Right atrium auricular region (tissue), 2 donors: Measurements from ENCODE around the gene IGSF9. TPM values are rescaled to one million over a fixed set of nuclear protein-coding genes. Genes with fewer than 3 reads are reported as not detected.
A peak's percentile ranks its signal among the peaks of the same experiment; 100 is the strongest.

Experiments used
- DNase-seq: peaks from one replicate; pipeline ENCODE4 v3.0.0-alpha.2; 2019; ENCODE audit warnings: low spot score
- H3K27ac ChIP-seq, 2 donors: fragments of 200-600 bp; sonication (generic); 1 replicate in 1 of 2; 2 replicates in 1 of 2; pipeline ENCODE4 v1.5.1; 2016 to 2019
- H3K27me3 ChIP-seq, 2 donors: fragments of 200-600 bp; sonication (generic); one replicate each; pipeline versions ENCODE4 v1.5.1 to v1.6.0; 2017 to 2019
- H3K36me3 ChIP-seq: fragments of 200-600 bp; sonication (generic); one replicate; pipeline ENCODE4 v1.5.1; 2016
- H3K4me1 ChIP-seq, 2 donors: fragments of 200-600 bp; sonication (generic); one replicate each; pipeline versions ENCODE4 v1.5.1 to v1.6.0; 2017 to 2019
- H3K4me3 ChIP-seq, 2 donors: fragments of 200-600 bp; sonication (generic); 1 replicate in 1 of 2; 2 replicates in 1 of 2; pipeline ENCODE4 v1.5.1; 2017 to 2019; ENCODE audit warnings: mild to moderate bottlenecking in 1 of 2, moderate library complexity in 1 of 2
- H3K9me3 ChIP-seq, 2 donors: fragments of 200-600 bp; sonication (generic); one replicate each; pipeline ENCODE4 v1.5.1; 2019
- total RNA-seq, 2 donors: library from RNA; depleted of rRNA; stranded (reverse); fragments of >200 nt; gene quantifications; one replicate each; pipeline ENCODE4 v1.1.0, GENCODE V29; 2016
- TF ChIP-seq, protein P1 (sequence below), 2 donors: fragments of 200-600 bp; sonication (generic); IDR thresholded peaks; one replicate each; pipeline ENCODE4 v1.5.1; 2019; ENCODE audit warnings: antibody characterized with exemption in 2 of 2

Gene IGSF9
- total RNA-seq, 2 donors from 2014 or later, result 2.0 to 5.4 TPM

DNA sequence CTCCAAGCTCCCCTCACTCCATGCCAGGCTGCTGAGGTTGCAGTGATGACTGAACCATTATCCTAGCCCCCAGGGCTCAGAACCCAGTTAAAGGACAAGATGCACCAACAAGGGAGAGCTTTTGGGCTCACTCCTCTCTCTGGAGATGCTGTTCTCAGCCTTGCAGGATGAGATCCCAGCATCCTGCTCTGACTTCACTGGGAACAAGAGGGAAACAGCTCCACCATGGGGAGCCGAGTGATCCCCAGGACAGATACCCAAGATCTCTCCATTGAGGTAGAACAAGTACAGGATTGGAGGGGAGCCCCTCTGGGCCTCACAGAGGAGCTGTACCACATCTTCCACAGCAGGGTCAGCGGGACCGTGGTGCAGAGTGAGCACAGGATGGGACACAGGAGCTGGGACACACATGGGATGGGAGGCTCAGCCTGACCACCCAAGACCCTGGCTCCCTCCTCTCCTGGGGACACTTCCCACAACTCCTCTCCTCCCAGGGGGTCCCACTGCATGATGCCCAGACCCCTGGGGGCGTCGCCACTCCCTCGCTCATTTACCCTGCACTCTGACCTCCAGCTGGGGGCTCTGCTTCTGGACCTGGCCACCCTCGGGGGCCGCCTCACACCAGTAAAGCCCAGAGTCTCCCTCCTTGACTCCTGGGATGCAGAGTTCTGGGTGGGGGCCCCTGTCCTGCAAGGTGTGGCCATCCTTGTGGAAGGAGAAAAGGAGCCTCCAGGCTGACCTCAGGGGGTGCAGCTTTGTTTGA, 27.2 kb upstream of the IGSF9 start:
- H3K9me3 ChIP-seq, result no peaks in the 10 kb centered on the region

DNA sequence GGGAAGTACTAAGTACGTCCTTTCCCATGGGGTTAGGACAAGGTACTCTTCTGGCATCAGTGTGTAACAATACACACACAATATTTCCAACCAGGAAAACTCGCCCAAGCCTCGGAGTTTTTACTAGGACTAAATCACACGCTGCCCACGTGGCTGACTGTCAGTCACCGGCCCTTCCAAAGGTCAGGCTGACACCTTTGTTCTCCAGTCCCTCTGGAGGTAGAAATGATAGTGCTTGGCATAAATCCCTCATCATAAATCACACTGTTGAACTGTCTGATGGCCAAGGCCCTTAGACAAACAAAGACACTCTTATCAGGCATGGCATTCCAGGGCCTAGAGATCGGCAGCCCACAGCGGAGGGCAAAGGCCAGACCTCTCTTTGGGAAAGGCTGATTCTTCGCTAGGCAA, 25.5 kb upstream of the IGSF9 start:
- Histone ChIP-seq H3K27me3 (no peaks in the 10 kb centered on the region), H3K9me3 (no peaks in the 10 kb centered on the region), H3K4me3 (no peak overlapping the region), H3K4me1 (peaks cover 0 to 14% of the 10 kb centered on the region in 2 donors), H3K36me3 (no peaks in the 10 kb centered on the region), H3K27ac (peak overlapping the region in 1 of 2 donors; percentile 4)
- TF ChIP-seq, protein P1, sequence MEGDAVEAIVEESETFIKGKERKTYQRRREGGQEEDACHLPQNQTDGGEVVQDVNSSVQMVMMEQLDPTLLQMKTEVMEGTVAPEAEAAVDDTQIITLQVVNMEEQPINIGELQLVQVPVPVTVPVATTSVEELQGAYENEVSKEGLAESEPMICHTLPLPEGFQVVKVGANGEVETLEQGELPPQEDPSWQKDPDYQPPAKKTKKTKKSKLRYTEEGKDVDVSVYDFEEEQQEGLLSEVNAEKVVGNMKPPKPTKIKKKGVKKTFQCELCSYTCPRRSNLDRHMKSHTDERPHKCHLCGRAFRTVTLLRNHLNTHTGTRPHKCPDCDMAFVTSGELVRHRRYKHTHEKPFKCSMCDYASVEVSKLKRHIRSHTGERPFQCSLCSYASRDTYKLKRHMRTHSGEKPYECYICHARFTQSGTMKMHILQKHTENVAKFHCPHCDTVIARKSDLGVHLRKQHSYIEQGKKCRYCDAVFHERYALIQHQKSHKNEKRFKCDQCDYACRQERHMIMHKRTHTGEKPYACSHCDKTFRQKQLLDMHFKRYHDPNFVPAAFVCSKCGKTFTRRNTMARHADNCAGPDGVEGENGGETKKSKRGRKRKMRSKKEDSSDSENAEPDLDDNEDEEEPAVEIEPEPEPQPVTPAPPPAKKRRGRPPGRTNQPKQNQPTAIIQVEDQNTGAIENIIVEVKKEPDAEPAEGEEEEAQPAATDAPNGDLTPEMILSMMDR (IDR thresholded peaks at IDR 0.05), result no peak
- no peak for DNase-seq

More for the DNA sequence above, 27.2 kb upstream of the IGSF9 start:
- DNase-seq, result peak; percentile 36
- H3K4me1 ChIP-seq, result peaks cover 0 to 14% of the 10 kb centered on the region in 2 donors
- H3K4me3 ChIP-seq, result no peak overlapping the region
- H3K27me3 ChIP-seq, result no peaks in the 10 kb centered on the region
- TF ChIP-seq, protein P1 (IDR thresholded peaks at IDR 0.05), result no peak
- no peak overlapping the region for H3K27ac ChIP-seq
- H3K36me3 ChIP-seq, result no peaks in the 10 kb centered on the region

GRCh38 chr1:159968901-159969300, 23.5 kb upstream of the IGSF9 start:
- Histone ChIP-seq H3K36me3 (no peaks in the 10 kb centered on the region), H3K27ac (no peak overlapping the region), H3K27me3 (no peaks in the 10 kb centered on the region), H3K9me3 (no peaks in the 10 kb centered on the region), H3K4me1 (peaks cover 0 to 14% of the 10 kb centered on the region in 2 donors), H3K4me3 (no peak overlapping the region)
- TF ChIP-seq, protein P1 (IDR thresholded peaks at IDR 0.05), result no peak
- DNase-seq, result peak; percentile 5

- TF ChIP-seq, protein P1 (IDR thresholded peaks at IDR 0.05), result no peak
- no peak overlapping the region for H3K4me3 ChIP-seq
- no peak for DNase-seq
These were observed 19.9 kb upstream of the IGSF9 start for GRCh38 chr1:159965263-159965662.

DNA sequence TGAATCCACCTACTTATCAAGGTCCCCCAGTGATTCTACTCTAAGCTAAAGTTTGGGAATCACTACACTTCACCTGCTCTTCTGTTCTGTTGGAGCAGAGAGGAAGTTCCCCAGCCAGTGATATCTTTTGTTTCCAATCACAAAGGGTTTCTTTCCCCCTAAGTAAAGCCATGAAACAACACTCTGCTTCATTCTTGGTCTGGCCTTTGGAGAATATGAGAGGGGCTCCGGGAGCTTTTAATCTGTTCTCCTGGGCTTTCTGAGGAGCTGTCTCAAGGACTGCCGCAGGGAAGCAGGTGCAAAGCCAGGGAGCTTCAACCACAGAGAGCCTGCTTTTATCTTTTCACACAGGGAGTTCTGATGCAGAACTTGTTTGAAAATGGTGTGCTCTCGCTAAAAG, 18.7 kb upstream of the IGSF9 start:
- TF ChIP-seq, protein P1 (IDR thresholded peaks at IDR 0.05), result no peak
- no peak for DNase-seq
- no peak overlapping the region for H3K4me3 ChIP-seq
- no peak overlapping the region for H3K27ac ChIP-seq
- H3K36me3 ChIP-seq, result no peaks in the 10 kb centered on the region
- no peaks in the 10 kb centered on the region for H3K9me3 ChIP-seq
- H3K27me3 ChIP-seq, result no peaks in the 10 kb centered on the region
- no peaks in the 10 kb centered on the region for H3K4me1 ChIP-seq

More at GRCh38 chr1:159965263-159965662, 19.9 kb upstream of the IGSF9 start:
- H3K36me3 ChIP-seq, result no peaks in the 10 kb centered on the region
- peaks cover 0 to under 1% of the 10 kb centered on the region in 2 donors for H3K4me1 ChIP-seq
- H3K27me3 ChIP-seq, result no peaks in the 10 kb centered on the region
- H3K27ac ChIP-seq, result no peak overlapping the region
- no peaks in the 10 kb centered on the region for H3K9me3 ChIP-seq
